PC-3 (cell line): ENCODE data around the gene SLC12A9. TPM values are rescaled to one million over a fixed set of nuclear protein-coding genes. Genes with fewer than 3 reads are reported as not detected.

Experiments used
- ATAC-seq: fragments of 200-7000 bp; cut with Tn5 transposase; 2 replicates; pipeline ENCODE4 v1.9.1; 2020; ENCODE audit warnings: mild to moderate bottlenecking, moderate library complexity
- BruUV-seq: library from RNA; stranded (reverse); fragments of 400-500 nt; replicated peaks from 2 replicates; lab custom pipeline; 2021; lab: Mats Ljungman, UMichigan
- CTCF ChIA-PET: fragments of 300-600 bp; sonication (Branson Sonifier 250); formaldehyde crosslinking; loops from one replicate; lab custom pipeline; 2022; ENCODE audit warnings: antibody characterized with exemption; lab: Charles Lee
- POLR2A ChIA-PET: fragments of 300-600 bp; sonication (Branson Sonifier 250); formaldehyde crosslinking; loops from one replicate; lab custom pipeline; 2022; ENCODE audit warnings: antibody characterized with exemption; ENCODE audit not compliant: unreplicated experiment; lab: Charles Lee
- DNase-seq: peaks from one replicate; pipeline ENCODE4 v3.0.0-alpha.2; 2015
- H2AFZ ChIP-seq: fragments of 300-600 bp; sonication (generic); 2 replicates; pipeline ENCODE4 v1.6.0; 2016; ENCODE audit warnings: antibody characterized with exemption, low read length
- H3F3A ChIP-seq: fragments of 300-600 bp; sonication (generic); one replicate; pipeline ENCODE4 v1.6.0; 2017; ENCODE audit warnings: antibody characterized with exemption, low read length, control low read depth, mild to moderate bottlenecking; ENCODE audit not compliant: unreplicated experiment
- H3K27ac ChIP-seq: fragments of 300-600 bp; sonication (generic); 2 replicates; pipeline ENCODE4 v1.5.1; 2016; ENCODE audit warnings: mild to moderate bottlenecking, low read length
- H3K27me3 ChIP-seq: fragments of 300-600 bp; sonication (generic); 2 replicates; pipeline ENCODE4 v1.6.1; 2016; ENCODE audit warnings: low read length, mixed read lengths
- H3K36me3 ChIP-seq: fragments of 300-600 bp; sonication (generic); 2 replicates; pipeline ENCODE4 v1.6.1; 2016; ENCODE audit warnings: low read depth, mixed run types, low read length, mixed read lengths
- H3K4me1 ChIP-seq: fragments of 300-600 bp; sonication (generic); 2 replicates; pipeline ENCODE4 v1.5.1; 2016; ENCODE audit warnings: low read length; ENCODE audit not compliant: insufficient read depth
- H3K4me2 ChIP-seq: fragments of 300-600 bp; sonication (generic); 2 replicates; pipeline ENCODE4 v1.6.0; 2016; ENCODE audit warnings: low read length
- H3K4me3 ChIP-seq: fragments of 300-600 bp; sonication (generic); 2 replicates; pipeline ENCODE4 v1.5.1; 2016; ENCODE audit warnings: mild to moderate bottlenecking, low read length, mixed read lengths
- H3K79me2 ChIP-seq: fragments of 300-600 bp; sonication (generic); 2 replicates; pipeline ENCODE4 v1.6.1; 2017; ENCODE audit warnings: low read length, mixed read lengths
- H3K9ac ChIP-seq: fragments of 300-600 bp; sonication (generic); 2 replicates; pipeline ENCODE4 v1.6.0; 2016; ENCODE audit warnings: mild to moderate bottlenecking, low read length
- H3K9me2 ChIP-seq: fragments of 300-600 bp; sonication (generic); replicated peaks from 2 replicates; pipeline ENCODE4 v1.6.1; 2016; ENCODE audit warnings: mixed run types, low read length, mixed read lengths
- H3K9me3 ChIP-seq: fragments of 300-600 bp; sonication (generic); 2 replicates; pipeline ENCODE4 v1.6.1; 2016; ENCODE audit warnings: low read length, mixed read lengths
- H4K20me1 ChIP-seq: fragments of 300-600 bp; sonication (generic); 2 replicates; pipeline ENCODE4 v1.6.1; 2016; ENCODE audit warnings: low read length, mixed read lengths
- EZH2 ChIP-seq: fragments of 300-600 bp; sonication (generic); IDR thresholded peaks from one replicate; pipeline ENCODE4 v1.6.1; 2017; ENCODE audit warnings: antibody characterized with exemption, mild to moderate bottlenecking, low read length; ENCODE audit not compliant: unreplicated experiment
- EZH2phosphoT487 ChIP-seq: fragments of 300-600 bp; sonication (generic); IDR thresholded peaks from 2 replicates; pipeline ENCODE4 v1.6.1; 2018; ENCODE audit warnings: mild to moderate bottlenecking, antibody characterized with exemption, low read length, borderline replicate concordance
- intact Hi-C: fragments of 100-400 bp; cut with micrococcal nuclease; formaldehyde crosslinking; loops from 2 replicates; pipeline ENCODE4 v1.9.0; 2023
- total RNA-seq: library from RNA; depleted of rRNA; stranded (reverse); fragments of >200 nt; gene quantifications from 2 replicates; pipeline ENCODE4 v1.2.3, GENCODE V29; 2014
- TF ChIP-seq, protein P1 (sequence below): fragments of 300-600 bp; sonication (generic); conservative IDR thresholded peaks from 2 replicates; pipeline ENCODE4 v1.5.1; 2017; ENCODE audit warnings: antibody characterized with exemption, low read depth, mild to moderate bottlenecking, low read length

SLC12A9 gene
- total RNA-seq, 1 experiment from 2014 or later: 31.2 TPM

DNA sequence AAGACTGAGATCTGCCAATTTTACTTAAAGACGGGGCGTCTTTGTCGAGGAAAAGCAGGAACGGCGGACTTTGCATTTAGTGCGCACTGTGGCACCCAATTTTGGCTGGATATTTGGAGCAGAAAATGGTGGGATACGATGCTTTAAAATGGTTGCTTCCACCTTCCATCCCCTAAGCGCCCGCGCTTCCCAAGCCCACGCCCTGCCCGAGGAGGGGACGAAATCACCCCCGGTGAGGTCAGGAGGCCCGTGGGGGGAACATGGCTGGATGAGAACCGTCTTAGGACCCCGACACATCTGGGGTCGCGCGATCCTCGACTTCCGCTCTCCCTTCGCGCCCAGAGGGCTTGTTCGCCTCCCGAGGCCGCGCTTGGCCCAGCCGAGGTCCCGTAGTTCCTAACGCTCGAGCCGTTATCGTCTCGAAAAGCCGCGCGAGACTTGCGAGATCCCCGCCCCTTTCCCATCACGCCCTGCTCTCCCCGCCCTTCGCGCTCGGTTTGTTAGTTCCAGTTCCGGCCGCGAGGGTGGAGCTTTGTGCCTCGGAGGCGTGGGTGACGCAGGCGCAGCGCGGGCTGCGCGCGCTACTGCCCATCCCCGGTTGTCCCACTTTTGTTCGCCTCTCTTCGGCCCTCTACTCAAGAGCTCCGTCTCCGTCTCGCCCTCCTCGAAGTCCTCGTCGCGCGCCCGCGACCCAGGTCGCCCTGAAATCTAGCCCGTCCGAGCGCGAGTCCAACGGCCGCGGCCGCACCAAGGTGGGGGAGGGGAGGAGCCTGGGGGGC is 22.3 kb downstream of the SLC12A9 start, which contains the start of gene SRRT:
Gene SRRT (plus strand): TSS at position 527 of the 779 bp plus-strand sequence. CDS start 488 bp downstream, outside the sequence.
- BruUV-seq: TSS peak; percentile 98
- peak within 1 kb of the TSS; percentile 78 for H3K4me3 ChIP-seq
- DNase-seq: peak; percentile 97
- peak within 1 kb of the TSS; percentile 99 for H3K9ac ChIP-seq
- ATAC-seq: peak; percentile 97
- peaks cover 41% of the 10 kb centered on the region for H4K20me1 ChIP-seq
- CTCF ChIA-PET: interaction anchor here (0.6 to 0.7 kb wide), 2 partner anchors 286 to 321 kb away, joined by 7 read pairs; no protein-coding TSS in a partner anchor
- peaks cover 26% of the 10 kb centered on the region for H3K36me3 ChIP-seq
- no peaks in the 10 kb centered on the region for H3K9me3 ChIP-seq
- peak within 1 kb of the TSS; percentile 76 for H3K27ac ChIP-seq
- H3K9me2 ChIP-seq: no peaks in the 10 kb centered on the region
- peaks cover 49% of the 10 kb centered on the region for H3K79me2 ChIP-seq
- TF ChIP-seq, protein P1, sequence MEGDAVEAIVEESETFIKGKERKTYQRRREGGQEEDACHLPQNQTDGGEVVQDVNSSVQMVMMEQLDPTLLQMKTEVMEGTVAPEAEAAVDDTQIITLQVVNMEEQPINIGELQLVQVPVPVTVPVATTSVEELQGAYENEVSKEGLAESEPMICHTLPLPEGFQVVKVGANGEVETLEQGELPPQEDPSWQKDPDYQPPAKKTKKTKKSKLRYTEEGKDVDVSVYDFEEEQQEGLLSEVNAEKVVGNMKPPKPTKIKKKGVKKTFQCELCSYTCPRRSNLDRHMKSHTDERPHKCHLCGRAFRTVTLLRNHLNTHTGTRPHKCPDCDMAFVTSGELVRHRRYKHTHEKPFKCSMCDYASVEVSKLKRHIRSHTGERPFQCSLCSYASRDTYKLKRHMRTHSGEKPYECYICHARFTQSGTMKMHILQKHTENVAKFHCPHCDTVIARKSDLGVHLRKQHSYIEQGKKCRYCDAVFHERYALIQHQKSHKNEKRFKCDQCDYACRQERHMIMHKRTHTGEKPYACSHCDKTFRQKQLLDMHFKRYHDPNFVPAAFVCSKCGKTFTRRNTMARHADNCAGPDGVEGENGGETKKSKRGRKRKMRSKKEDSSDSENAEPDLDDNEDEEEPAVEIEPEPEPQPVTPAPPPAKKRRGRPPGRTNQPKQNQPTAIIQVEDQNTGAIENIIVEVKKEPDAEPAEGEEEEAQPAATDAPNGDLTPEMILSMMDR: no peak
- no peak for TF ChIP-seq EZH2
- no peak for TF ChIP-seq EZH2phosphoT487
- no peaks in the 10 kb centered on the region for H3K27me3 ChIP-seq
- POLR2A ChIA-PET: interaction anchor here (0.5 to 1.8 kb wide), 8 partner anchors 15 to 1532 kb away, joined by 3 to 39 read pairs (median 5); partner anchors contain the start of genes SLC12A9 and UFSP1
- H3K4me1 ChIP-seq: peaks cover 27% of the 10 kb centered on the region
- H3F3A ChIP-seq: no peaks in the 10 kb centered on the region
- H2AFZ ChIP-seq: peak within 1 kb of the TSS; percentile 77
- intact Hi-C loops: no loop called here
- peak within 1 kb of the TSS; percentile 100 for H3K4me2 ChIP-seq

DNA sequence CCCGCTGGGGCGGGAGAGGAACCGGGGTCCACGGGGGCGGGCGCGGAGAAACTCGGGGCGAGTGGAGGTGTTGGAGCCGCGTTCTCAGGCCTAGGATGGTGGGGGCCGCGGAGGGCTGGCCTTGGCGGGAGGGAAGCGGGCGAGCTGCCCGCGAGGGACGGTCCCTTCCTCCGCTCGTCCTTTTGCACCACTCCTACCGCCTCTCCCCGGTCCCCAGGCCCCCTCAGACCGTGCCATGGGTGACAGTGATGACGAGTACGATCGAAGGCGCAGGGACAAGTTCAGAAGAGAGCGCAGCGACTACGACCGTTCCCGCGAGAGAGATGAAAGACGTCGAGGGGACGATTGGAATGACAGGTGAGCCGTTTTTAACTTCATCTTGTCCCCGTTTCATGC is 22.8 kb downstream of the SLC12A9 start:
- peak overlapping the region; percentile 99 for H3K9ac ChIP-seq
- CTCF ChIA-PET: interaction anchor here (0.6 to 0.7 kb wide), 2 partner anchors 287 to 321 kb away, joined by 7 read pairs; no protein-coding TSS in a partner anchor
- peak overlapping the region; percentile 100 for H3K4me2 ChIP-seq
- H3K27ac ChIP-seq: peak overlapping the region; percentile 76
- H3K79me2 ChIP-seq: peaks cover 55% of the 10 kb centered on the region
- H3K4me3 ChIP-seq: peak overlapping the region; percentile 78
- DNase-seq: peak; percentile 20
- no peak for TF ChIP-seq EZH2
- no peak for TF ChIP-seq EZH2phosphoT487
- TF ChIP-seq, protein P1: no peak
- peak overlapping the region; percentile 63 for H2AFZ ChIP-seq
- H3K9me3 ChIP-seq: no peaks in the 10 kb centered on the region
- peaks cover 27% of the 10 kb centered on the region for H3K4me1 ChIP-seq
- H3K36me3 ChIP-seq: peaks cover 29% of the 10 kb centered on the region
- BruUV-seq: TSS peak; percentile 59
- intact Hi-C loops: no loop called here
- H3K27me3 ChIP-seq: no peaks in the 10 kb centered on the region
- H3F3A ChIP-seq: no peaks in the 10 kb centered on the region
- H4K20me1 ChIP-seq: peaks cover 44% of the 10 kb centered on the region
- peak; percentile 33 for ATAC-seq
- POLR2A ChIA-PET: interaction anchor here (0.5 to 1.8 kb wide), 6 partner anchors 14 to 1531 kb away, joined by 3 to 39 read pairs (median 9); partner anchors contain the start of gene UFSP1
- no peaks in the 10 kb centered on the region for H3K9me2 ChIP-seq
